ENCODE data around the gene HPS3. TPM values are rescaled to one million over a fixed set of nuclear protein-coding genes. Genes with fewer than 3 reads are reported as not detected.

The HPS3 gene, protein sequence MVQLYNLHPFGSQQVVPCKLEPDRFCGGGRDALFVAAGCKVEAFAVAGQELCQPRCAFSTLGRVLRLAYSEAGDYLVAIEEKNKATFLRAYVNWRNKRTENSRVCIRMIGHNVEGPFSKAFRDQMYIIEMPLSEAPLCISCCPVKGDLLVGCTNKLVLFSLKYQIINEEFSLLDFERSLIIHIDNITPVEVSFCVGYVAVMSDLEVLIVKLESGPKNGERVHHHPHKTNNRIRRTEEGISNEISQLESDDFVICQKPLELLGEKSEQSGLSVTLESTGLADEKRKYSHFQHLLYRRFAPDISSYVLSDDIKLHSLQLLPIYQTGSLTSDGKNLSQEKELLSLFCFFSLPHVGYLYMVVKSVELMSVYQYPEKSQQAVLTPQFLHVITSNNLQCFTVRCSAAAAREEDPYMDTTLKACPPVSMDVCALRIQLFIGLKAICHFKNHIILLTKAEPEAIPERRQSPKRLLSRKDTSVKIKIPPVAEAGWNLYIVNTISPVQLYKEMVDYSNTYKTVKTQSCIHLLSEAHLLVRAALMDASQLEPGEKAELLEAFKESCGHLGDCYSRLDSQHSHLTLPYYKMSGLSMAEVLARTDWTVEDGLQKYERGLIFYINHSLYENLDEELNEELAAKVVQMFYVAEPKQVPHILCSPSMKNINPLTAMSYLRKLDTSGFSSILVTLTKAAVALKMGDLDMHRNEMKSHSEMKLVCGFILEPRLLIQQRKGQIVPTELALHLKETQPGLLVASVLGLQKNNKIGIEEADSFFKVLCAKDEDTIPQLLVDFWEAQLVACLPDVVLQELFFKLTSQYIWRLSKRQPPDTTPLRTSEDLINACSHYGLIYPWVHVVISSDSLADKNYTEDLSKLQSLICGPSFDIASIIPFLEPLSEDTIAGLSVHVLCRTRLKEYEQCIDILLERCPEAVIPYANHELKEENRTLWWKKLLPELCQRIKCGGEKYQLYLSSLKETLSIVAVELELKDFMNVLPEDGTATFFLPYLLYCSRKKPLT
- 25.1 TPM for total RNA-seq
- long read RNA-seq, full-length matches to known transcripts, result 31 of 43 reads
- long read RNA-seq, partial matches to known transcripts, result 6 of 43 reads
- long read RNA-seq, other reads (novel, unspliced or antisense), result 6 of 43 reads

DNA sequence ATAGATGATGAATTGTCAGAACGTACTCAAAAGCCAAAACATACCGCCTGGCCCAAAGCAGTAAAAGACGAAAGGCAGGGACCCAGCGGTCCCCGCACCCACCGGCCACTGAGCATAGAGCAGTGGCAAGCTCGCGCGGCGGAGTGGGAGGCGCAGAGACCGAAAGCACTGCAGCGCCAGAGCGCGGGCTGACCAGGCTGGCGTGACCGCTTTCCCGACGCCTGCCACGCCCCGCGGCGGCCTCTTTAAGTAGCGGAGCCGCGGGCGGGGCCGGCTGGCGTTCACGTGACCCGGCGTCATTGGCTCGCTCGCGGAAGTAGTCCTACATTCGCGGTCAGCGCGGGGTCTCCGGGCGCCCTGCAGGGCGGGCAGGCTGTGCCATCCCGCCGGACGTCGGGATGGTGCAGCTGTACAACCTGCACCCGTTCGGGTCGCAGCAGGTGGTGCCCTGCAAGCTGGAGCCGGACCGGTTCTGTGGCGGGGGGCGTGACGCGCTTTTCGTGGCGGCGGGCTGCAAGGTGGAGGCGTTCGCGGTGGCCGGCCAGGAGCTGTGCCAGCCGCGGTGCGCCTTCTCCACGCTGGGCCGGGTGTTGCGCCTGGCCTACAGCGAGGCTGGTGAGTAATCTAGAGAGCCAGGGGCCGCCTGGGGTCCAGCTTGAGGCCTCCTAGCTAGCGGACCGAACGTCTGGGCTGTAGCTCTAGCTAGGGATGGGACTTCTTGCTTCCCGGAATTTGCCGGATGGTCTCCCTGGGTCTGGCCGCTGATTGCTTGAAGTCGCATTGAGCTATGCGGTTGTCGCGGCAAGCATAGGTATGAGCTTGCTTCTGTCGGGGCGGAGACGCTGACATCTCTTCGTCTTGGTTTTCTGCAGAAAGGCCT lies at the start of gene HPS3:
HPS3 (plus strand) TSS at position 313 of the 880 bp plus-strand sequence; CDS start at position 399, 86 bp downstream.
- peak within 1 kb of the TSS; percentile 97 for H3K4me3 ChIP-seq
- peak; percentile 98 for DNase-seq
- H3K27ac ChIP-seq, result peak within 1 kb of the TSS; percentile 96
- TF ChIP-seq, protein P1, sequence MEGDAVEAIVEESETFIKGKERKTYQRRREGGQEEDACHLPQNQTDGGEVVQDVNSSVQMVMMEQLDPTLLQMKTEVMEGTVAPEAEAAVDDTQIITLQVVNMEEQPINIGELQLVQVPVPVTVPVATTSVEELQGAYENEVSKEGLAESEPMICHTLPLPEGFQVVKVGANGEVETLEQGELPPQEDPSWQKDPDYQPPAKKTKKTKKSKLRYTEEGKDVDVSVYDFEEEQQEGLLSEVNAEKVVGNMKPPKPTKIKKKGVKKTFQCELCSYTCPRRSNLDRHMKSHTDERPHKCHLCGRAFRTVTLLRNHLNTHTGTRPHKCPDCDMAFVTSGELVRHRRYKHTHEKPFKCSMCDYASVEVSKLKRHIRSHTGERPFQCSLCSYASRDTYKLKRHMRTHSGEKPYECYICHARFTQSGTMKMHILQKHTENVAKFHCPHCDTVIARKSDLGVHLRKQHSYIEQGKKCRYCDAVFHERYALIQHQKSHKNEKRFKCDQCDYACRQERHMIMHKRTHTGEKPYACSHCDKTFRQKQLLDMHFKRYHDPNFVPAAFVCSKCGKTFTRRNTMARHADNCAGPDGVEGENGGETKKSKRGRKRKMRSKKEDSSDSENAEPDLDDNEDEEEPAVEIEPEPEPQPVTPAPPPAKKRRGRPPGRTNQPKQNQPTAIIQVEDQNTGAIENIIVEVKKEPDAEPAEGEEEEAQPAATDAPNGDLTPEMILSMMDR (IDR thresholded peaks at IDR 0.05), result peak; percentile 14
- no peaks in the 10 kb centered on the region for H3K9me3 ChIP-seq
- intact Hi-C loops (cut with DNase I), result no loop called here
- no peaks in the 10 kb centered on the region for H3K27me3 ChIP-seq (ENCODE audit: low read depth)
- peaks cover 37% of the 10 kb centered on the region for H3K4me1 ChIP-seq
- H3K36me3 ChIP-seq, result no peaks in the 10 kb centered on the region
- ATAC-seq, result peak; percentile 99

DNA sequence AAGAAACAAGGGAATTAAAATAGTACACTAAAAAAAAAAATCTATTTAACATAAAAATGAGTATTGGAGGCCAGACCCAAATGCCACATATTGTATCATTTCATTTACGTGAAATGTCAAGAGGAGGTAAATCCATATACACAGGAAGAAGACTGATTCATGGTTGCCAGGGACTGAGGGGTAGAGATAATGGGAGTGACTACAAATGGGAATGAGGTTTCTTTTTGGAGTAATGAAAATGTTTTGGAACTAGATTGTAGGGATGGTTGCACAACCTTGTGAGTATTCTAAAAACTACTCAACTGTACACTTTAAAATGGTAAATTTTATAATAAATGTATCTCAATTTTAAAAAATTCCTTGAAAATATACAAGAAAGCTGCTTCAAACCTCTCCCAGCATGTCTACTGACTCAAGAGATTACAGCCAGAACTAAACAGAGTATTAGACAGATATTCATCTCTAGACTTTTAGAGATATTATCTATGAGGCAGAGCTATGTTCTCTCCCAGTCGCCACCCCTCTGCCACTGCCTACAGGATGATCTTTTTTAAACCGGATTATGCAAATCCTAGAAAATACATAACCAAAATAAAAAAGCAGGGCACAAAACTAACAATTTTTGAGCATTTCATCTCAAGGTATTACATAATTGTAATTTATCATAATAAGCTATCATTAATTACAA lies 49.3 kb upstream of the HPS3 start:
- Histone ChIP-seq H3K4me3 (no peak overlapping the region), H3K27ac (no peak overlapping the region), H3K27me3 (ENCODE audit: low read depth) (no peaks in the 10 kb centered on the region), H3K36me3 (peaks cover 6% of the 10 kb centered on the region), H3K4me1 (peaks cover 6% of the 10 kb centered on the region), H3K9me3 (no peaks in the 10 kb centered on the region)
- intact Hi-C loops (cut with DNase I), result no loop called here
- DNase-seq (no peak), ATAC-seq (no peak)
- TF ChIP-seq, protein P1 (IDR thresholded peaks at IDR 0.05), result no peak

DNA sequence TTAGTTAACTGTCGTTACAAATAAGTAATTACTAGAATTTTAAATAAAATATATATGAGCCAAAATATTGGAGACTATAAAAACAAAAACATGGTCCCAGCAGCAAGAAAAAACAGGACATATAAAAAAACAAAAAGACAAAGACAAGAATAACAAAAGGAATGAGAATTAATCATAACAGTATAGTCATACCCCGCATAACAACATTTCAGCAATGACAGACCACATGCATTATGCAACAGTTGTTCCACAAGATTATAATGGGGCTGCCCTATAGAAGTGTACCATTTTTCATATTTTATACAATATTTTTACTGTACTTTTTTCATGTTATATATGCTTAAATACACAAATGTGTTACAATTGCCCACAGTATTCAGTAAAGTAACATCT lies 48.7 kb upstream of the HPS3 start:
- ATAC-seq (no peak), DNase-seq (no peak)
- Histone ChIP-seq H3K4me3 (no peak overlapping the region), H3K4me1 (peaks cover 10% of the 10 kb centered on the region), H3K27me3 (ENCODE audit: low read depth) (no peaks in the 10 kb centered on the region), H3K27ac (no peak overlapping the region), H3K9me3 (no peaks in the 10 kb centered on the region), H3K36me3 (peaks cover under 1% of the 10 kb centered on the region)
- TF ChIP-seq, protein P1 (IDR thresholded peaks at IDR 0.05), result no peak
- intact Hi-C loops (cut with DNase I), result no loop called here

DNA sequence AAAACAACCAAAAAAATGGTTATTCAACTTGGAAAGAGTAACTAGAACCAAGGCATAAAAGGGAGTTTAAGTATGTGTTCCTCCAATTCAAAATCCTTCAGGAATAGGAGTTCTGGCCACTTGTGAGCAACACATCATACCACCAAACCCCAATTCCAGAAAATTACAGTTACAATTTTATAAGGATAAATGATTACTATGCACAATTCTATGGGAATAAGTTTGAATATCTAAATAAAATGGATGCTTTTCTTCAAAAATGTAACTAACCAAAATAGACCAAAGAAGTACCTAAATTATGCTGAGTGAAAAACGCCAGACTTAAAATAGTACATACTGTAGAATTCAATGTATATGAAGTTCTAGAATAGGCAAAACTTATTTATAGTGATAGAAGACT lies 47.7 kb upstream of the HPS3 start:
- no peak for DNase-seq
- TF ChIP-seq, protein P1 (IDR thresholded peaks at IDR 0.05), result no peak
- H3K4me3 ChIP-seq, result no peak overlapping the region
- H3K9me3 ChIP-seq, result no peaks in the 10 kb centered on the region
- ATAC-seq, result no peak
- no peak overlapping the region for H3K27ac ChIP-seq
- H3K27me3 ChIP-seq (ENCODE audit: low read depth), result no peaks in the 10 kb centered on the region
- peaks cover 10% of the 10 kb centered on the region for H3K4me1 ChIP-seq
- no peaks in the 10 kb centered on the region for H3K36me3 ChIP-seq
- intact Hi-C loops (cut with DNase I), result no loop called here

Data from lower lobe of right lung (tissue), 2 donors.